HEK293T (cell line): Measurements from ENCODE around the gene EFL1.

Experiments
- CTCF ChIA-PET: fragments of 350-600 bp; formaldehyde crosslinking; extraction: SDS; loops from one replicate; lab custom pipeline; 2021; ENCODE audit warnings: antibody characterized with exemption, inconsistent platforms; lab: Yijun Ruan, JAX
- POLR2A ChIA-PET: fragments of 350-600 bp; formaldehyde crosslinking; extraction: SDS; loops from one replicate; lab custom pipeline; 2020; ENCODE audit warnings: antibody characterized with exemption, inconsistent platforms; lab: Yijun Ruan, JAX
- DNase-seq: peaks from one replicate; pipeline ENCODE4 v3.0.0; 2012; ENCODE audit warnings: mixed read lengths; ENCODE audit errors: extremely low spot score
- ARNT ChIP-seq: fragments of 450-650 bp; IDR thresholded peaks from 2 replicates; pipeline ENCODE4 v1.6.1; 2017; ENCODE audit warnings: mild to moderate bottlenecking
- BHLHE40 ChIP-seq: fragments of 450-650 bp; IDR thresholded peaks from 2 replicates; pipeline ENCODE4 v1.6.1; 2016; ENCODE audit warnings: mild to moderate bottlenecking, moderate library complexity, borderline replicate concordance
- CTBP1 ChIP-seq: fragments of 450-650 bp; IDR thresholded peaks from 2 replicates; pipeline ENCODE4 v1.6.1; 2016; ENCODE audit warnings: borderline replicate concordance
- ELF4 ChIP-seq: fragments of 450-650 bp; IDR thresholded peaks from 2 replicates; pipeline ENCODE4 v1.6.1; 2017; ENCODE audit warnings: antibody characterized with exemption
- FOXA1 ChIP-seq: fragments of 450-650 bp; IDR thresholded peaks from 2 replicates; pipeline ENCODE4 v1.6.1; 2016; ENCODE audit warnings: mild to moderate bottlenecking
- FOXK2 ChIP-seq: fragments of 450-650 bp; IDR thresholded peaks from 2 replicates; pipeline ENCODE4 v1.6.1; 2016; ENCODE audit warnings: mild to moderate bottlenecking
- FOXM1 ChIP-seq: fragments of 450-650 bp; IDR thresholded peaks from 2 replicates; pipeline ENCODE4 v1.6.1; 2017; ENCODE audit warnings: mild to moderate bottlenecking, borderline replicate concordance
- HDGF ChIP-seq: fragments of 450-650 bp; IDR thresholded peaks from 2 replicates; pipeline ENCODE4 v1.6.1; 2017; ENCODE audit warnings: antibody characterized with exemption, borderline replicate concordance
- L3MBTL2 ChIP-seq: fragments of 450-650 bp; conservative IDR thresholded peaks from 2 replicates; pipeline ENCODE4 v1.6.1; 2016; ENCODE audit warnings: mild to moderate bottlenecking
- LEF1 ChIP-seq: fragments of 450-650 bp; IDR thresholded peaks from 2 replicates; pipeline ENCODE4 v1.6.1; 2017; ENCODE audit warnings: mild to moderate bottlenecking, borderline replicate concordance
- NFRKB ChIP-seq: fragments of 450-650 bp; IDR thresholded peaks from 2 replicates; pipeline ENCODE4 v1.6.1; 2016; ENCODE audit warnings: mild to moderate bottlenecking, moderate library complexity
- SP1 ChIP-seq: fragments of 450-650 bp; IDR thresholded peaks from 2 replicates; pipeline ENCODE4 v1.6.1; 2017
- SUZ12 ChIP-seq: fragments of 450-650 bp; IDR thresholded peaks from 2 replicates; pipeline ENCODE4 v1.6.1; 2016; ENCODE audit warnings: mild to moderate bottlenecking
- TARDBP ChIP-seq: fragments of 450-650 bp; IDR thresholded peaks from 2 replicates; pipeline ENCODE4 v1.6.1; 2016
- ZNF384 ChIP-seq: fragments of 450-650 bp; IDR thresholded peaks from 2 replicates; pipeline ENCODE4 v1.6.1; 2016
- TF ChIP-seq, protein P1 (sequence below): fragments of 450-650 bp; IDR thresholded peaks from 2 replicates; pipeline ENCODE4 v1.6.1; 2016

The EFL1 gene

DNA sequence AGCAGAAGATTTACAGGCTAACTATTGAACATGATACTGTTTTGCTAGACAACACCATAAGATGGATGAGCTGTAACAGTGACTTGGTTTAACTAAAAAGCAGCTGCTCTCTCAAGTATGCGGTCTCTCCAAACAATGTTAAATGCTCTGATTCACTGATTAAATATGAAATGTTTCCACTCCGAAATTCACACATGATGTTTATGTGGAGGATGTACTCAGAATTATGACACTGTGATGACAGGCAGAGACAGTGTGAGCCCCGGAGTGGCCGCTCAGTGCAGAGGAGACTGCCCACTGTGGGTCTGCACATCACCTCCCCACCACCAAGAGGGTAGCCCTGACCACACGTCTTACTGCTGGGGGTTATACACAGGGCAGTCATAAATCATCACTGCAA, 132.8 kb downstream of the EFL1 start:
- ChIA-PET POLR2A (no interaction called here), CTCF (interaction anchor here (1.2 kb wide), 1 partner anchor 26 kb away, joined by 4 read pairs; no protein-coding TSS in a partner anchor)
- DNase-seq: no peak
- TF ChIP-seq, protein P1, sequence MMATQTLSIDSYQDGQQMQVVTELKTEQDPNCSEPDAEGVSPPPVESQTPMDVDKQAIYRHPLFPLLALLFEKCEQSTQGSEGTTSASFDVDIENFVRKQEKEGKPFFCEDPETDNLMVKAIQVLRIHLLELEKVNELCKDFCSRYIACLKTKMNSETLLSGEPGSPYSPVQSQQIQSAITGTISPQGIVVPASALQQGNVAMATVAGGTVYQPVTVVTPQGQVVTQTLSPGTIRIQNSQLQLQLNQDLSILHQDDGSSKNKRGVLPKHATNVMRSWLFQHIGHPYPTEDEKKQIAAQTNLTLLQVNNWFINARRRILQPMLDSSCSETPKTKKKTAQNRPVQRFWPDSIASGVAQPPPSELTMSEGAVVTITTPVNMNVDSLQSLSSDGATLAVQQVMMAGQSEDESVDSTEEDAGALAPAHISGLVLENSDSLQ: peak; percentile 48; the same call in 1 of the 2 replicates
- TF ChIP-seq L3MBTL2: no peak

DNA sequence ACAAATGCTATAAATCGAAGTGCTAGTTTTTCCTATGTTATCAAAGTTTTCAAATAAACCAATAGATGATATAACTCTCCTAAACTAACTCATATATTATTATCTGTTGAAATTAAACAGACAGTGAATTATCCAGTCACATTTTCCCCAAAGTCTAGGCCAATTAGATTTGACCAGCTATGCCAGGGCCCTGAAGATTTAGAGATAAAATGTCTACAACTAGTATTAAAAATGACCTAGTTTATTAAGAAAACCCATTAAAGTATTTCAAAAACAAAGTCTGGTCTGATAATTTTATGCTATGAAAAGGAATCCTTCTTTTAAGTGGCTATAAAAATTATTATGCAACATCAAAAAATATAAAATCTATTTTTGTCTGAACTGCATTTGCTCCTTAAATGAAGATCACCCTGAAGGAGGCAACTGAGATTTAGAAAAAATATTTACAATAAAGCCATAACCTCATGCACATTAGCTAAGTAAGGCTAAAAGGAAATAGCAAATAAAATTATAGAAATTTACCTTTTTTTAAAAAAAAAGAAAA, 133.3 kb downstream of the EFL1 start:
- ChIA-PET CTCF (interaction anchor here (1.2 kb wide), 1 partner anchor 25 kb away, joined by 4 read pairs; no protein-coding TSS in a partner anchor), POLR2A (no interaction called here)
- DNase-seq: no peak
- TF ChIP-seq L3MBTL2: no peak
- TF ChIP-seq LEF1: no peak
- TF ChIP-seq ARNT: no peak
- TF ChIP-seq ZNF384: no peak
- no peak for TF ChIP-seq CTBP1
- no peak for TF ChIP-seq HDGF
- no peak for TF ChIP-seq BHLHE40
- no peak for TF ChIP-seq NFRKB
- TF ChIP-seq FOXK2: no peak

GRCh38 chr15:82128401-82129148, 134.0 kb downstream of the EFL1 start:
- CTCF ChIA-PET: no interaction called here
- POLR2A ChIA-PET: no interaction called here
- no peak for DNase-seq
- no peak for TF ChIP-seq SUZ12
- TF ChIP-seq CTBP1: no peak
- TF ChIP-seq FOXA1: no peak
- TF ChIP-seq, protein P1: no peak
- no peak for TF ChIP-seq SP1
- no peak for TF ChIP-seq ARNT
- no peak for TF ChIP-seq ZNF384
- TF ChIP-seq BHLHE40: no peak
- TF ChIP-seq L3MBTL2: no peak
- TF ChIP-seq HDGF: no peak
- no peak for TF ChIP-seq TARDBP
- no peak for TF ChIP-seq ELF4
- TF ChIP-seq LEF1: no peak
- no peak for TF ChIP-seq FOXM1
- no peak for TF ChIP-seq FOXK2
- TF ChIP-seq NFRKB: no peak

DNA sequence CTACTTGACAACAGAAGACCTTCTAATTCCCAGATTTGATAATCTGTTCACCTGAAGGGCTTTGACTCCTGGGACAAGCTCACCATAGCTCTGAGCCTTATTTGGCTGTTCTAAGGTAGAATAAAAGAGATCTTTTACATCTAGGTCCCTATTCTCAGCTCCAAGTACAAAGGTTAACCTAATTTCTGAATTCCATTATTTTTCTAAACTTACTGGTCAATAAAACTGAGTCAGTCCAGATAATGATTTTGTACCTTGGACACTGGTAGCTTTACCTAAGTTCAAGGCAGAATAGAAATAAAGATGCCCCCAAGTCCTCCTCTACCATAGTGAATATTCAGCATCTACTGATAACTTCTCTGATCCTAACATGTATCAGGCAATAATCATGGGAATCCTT, 135.0 kb downstream of the EFL1 start:
- no peak for DNase-seq
- no peak for TF ChIP-seq CTBP1
- no peak for TF ChIP-seq ZNF384
- no peak for TF ChIP-seq FOXM1
- TF ChIP-seq NFRKB: no peak
- no peak for TF ChIP-seq L3MBTL2
- no peak for TF ChIP-seq BHLHE40
- TF ChIP-seq FOXK2: no peak
- TF ChIP-seq LEF1: no peak
- no peak for TF ChIP-seq TARDBP
- TF ChIP-seq, protein P1: no peak
- TF ChIP-seq ARNT: no peak
- no peak for TF ChIP-seq SP1
- TF ChIP-seq SUZ12: no peak
- TF ChIP-seq HDGF: no peak
- no peak for TF ChIP-seq ELF4
- no peak for TF ChIP-seq FOXA1
- ChIA-PET CTCF (interaction anchor here (0.7 to 1.0 kb wide), 2 partner anchors 12 to 19 kb away, joined by 3 read pairs; no protein-coding TSS in a partner anchor), POLR2A (no interaction called here)

GRCh38 chr15:82126346-82126745, 136.2 kb downstream of the EFL1 start:
- CTCF ChIA-PET: no interaction called here
- TF ChIP-seq SUZ12 (no peak), LEF1 (no peak)
- TF ChIP-seq, protein P1: no peak

More at GRCh38 chr15:82126346-82126745, 136.2 kb downstream of the EFL1 start:
- POLR2A ChIA-PET: no interaction called here
- DNase-seq: no peak
